NCI-H2081 treated with DMSO at 0.1 percent for 48 hours (cell line): ENCODE results near the gene CD48.
"Not testable (repeated sequence)": the region's sequence is repeated elsewhere in the genome, so short reads cannot be mapped to it uniquely, and the experiment has no call there.

Source experiments
- DNase-seq: peaks from one replicate; lab custom pipeline; 2025; lab: John Stamatoyannopoulos, UW

Gene CD48

DNA sequence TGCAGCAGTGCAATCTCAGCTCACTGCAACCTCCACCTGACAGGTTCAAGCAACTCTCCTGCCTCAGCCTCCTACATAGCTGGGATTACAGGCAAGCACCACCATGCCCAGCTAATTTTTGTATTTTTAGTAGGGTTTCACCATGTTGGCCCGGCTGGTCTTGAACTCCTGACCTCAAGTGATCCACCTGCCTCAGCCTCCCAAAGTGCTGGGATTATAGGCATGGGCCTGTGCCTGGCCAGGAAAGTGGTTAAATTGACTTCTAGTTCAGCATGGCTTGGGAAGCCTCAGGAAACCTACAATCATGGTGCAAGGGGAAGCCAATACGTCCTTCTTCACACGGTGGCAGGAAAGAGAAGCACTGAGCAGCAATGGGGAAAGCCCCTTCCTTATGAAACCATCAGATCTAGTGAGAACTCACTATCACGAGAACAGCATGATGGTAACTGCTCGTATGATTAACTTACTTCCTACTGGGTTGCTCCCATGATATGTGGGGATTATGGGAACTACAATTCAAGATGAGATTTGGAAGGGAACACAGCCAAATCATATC, 981 bp upstream of the CD48 start:
- not testable (repeated sequence) for DNase-seq

DNA sequence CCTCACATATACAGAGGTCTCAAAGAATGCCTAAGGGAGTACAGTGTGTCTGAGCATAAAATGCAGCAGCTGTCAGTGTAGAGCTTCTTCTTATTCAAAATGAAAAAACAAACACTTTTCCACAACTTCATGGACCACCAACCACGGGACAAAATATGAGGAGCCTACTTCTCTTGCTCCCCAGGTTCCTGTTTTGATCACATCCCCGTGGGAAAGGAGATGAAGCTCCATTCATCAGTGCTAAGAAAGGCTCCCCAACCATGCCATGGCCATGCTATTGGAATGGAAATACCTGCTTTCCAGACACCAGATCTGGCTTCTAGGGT, 383 bp downstream of the CD48 start:
- no peak for DNase-seq

DNA sequence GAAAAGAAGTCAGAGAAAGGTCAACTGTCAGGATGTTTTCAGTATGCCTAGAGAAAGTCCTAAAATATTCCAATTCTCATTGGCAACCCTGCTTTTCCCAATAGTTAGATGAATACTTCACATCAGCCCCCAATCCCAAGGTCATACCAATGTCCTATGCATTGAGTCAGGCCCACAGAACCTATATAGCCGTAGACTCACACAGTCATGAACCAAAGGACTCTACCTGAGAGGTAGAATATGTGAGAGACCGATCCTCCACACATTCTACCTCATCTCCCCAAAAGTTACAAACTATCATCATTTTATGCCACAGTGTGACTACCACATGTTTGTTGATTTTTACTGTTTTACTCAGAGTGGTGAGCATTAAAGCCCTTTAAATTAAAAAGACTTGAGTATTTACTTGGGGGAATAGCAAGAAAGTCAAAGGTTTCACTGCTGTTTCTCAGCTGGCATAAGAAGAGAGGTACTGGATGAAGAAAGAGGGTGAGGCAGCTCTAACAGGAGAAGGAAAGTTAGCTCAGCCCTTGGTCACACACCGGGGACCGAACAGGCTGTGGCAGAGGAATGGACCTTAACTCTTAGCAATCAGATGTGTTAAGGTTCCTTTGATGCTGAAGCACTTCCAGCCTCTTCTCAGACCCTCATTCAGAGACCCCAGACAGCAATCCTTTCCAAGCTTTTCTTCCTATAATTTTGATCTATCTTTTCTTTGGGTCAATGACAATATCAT, 937 bp downstream of the CD48 start:
- DNase-seq, result no peak

DNA sequence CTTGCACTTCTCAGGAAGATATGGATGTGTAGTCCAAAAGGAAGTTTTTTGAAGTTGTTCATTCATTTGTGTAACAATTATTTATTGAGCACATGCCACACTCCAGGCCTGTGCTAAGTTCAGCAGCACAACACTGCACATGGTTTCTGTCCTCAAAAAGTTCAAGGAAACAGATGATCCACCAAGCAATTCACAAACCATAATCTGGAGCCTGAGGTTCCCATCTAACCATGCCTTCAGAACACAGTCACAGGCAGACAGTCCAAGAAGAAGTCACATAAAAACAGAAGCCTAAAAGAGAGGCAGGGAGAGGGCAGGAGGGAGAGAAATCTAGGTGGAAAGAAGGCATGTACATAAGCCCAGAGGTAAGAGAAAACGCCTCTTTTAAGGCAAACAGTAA, 1.9 kb downstream of the CD48 start:
- no peak for DNase-seq

DNA sequence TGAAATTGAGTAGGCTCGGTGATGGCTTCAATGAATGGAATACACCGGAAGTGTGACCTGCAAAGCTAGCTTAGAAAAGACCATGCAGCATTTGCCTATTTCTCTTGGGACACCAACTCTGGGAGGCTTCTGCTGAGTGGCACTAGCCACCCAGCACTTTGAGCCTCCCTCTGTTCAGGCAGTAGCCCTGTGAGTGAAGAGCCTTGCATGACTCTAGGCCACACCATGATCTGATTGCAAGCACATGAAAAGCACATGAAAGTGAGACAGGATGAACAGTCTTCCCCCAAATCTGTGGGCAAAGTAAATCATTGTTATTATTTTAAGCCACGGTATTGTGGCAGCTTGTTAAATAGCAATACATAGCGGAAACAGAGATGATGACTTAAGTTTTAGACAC, 2.8 kb downstream of the CD48 start:
- no peak for DNase-seq

DNA sequence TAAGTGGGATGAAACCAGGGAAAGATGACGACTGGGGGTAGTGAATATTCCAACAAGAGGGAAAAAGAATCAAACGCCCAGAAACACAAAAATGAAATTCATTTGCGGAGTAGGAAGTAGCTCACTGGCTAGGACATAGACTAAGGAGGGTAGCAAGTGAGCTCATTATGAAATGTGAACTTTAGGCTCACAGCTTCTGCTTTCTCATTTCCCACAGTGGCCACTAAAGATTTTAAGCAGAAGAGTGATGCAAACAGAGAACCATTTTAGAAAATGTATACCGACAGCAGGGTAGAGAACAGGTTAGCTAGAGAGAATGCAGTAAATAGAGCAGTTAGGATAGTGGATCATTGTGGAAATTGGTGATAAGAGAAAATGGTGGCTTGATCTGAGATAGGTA, 3.5 kb downstream of the CD48 start:
- DNase-seq, result no peak

DNA sequence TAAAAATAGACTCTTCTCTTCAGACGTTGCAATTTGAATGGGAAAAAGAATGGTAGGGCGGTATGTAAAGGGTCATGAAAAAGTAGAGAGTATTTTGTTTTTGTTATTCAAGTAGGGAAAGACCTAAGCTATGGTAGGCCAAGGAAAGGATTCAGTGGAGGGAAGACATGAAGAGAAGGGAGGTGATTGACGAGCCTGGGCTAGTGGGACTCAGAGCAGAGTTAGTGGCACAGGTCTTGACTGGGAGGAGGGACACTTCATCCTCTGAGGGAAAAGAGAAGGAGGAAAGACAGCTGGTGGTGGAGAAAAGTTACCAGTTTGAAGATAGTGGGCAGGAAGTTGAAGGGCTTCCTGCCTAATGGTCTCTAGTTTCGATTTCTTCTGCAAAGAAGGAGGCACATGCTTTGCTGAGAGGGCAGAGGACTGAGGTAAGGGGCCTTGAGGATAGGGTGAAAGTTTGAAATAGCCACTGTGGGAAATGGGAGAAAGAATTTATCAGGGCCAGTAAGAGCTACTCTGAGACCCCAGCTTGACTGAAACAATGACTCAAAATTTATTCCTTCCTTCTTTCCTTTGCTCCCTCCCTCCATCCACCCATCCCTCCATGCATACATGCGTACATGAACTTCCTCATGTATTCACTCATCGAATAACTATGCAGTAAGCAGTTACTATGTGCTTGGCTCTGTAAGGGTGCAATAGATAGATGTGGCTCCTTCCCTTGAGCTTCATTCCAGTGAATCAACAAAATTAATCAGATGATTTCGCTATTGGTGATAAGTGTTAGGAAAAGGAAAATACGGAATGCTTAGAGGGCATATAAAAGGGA, 4.2 kb downstream of the CD48 start:
- no peak for DNase-seq

DNA sequence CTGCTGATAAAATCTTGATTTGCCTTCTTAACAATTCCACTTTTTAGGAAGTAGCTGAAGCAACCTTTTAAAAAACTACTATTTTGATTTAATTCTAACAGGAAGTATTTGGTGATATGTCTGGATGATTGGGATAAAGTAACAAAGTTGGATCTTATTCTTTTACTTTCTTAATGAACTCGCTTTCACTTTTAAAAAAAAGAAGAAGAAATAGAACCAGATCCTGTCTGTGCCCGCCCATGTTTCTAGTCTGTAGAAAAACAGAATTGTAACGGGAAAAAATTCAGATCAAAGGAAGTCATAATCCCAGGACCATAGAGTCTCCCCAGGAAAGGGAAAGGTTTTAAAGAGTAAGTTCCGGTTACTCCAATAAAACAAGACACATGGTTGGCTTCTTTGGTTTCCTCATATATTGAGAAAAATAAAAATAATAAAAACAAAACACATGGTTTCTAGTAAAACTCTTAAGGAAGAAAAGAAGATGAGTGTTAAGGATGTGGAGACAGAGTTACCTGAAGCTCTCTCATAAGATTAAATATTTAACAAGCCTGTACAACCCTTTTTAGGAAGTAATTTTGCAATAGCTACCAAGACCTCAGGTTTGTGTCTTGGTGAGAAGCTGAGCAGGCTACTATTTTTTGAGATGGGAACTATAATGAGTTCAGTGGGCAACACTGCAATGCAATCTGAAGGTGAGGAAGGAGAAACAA, 4.9 kb downstream of the CD48 start:
- DNase-seq, result no peak

DNA sequence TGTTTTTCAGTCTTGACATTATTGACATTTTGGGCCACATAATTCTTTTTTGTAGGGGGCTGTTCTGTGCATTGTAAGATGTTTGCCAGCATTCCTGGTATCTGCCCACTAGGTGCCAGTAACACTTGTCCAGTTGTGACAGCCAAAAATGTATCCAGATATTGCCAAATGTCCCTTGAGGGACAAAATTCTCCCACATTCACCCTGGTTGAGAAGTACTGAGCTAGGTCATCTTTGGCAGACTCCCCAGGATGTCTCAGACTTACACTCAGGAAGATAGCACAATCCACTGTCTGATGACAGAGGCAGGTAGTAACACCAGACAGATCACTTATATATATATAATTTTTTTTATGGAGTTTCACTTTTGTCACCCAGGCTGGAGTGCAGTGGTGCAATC, 5.9 kb downstream of the CD48 start:
- no peak for DNase-seq

DNA sequence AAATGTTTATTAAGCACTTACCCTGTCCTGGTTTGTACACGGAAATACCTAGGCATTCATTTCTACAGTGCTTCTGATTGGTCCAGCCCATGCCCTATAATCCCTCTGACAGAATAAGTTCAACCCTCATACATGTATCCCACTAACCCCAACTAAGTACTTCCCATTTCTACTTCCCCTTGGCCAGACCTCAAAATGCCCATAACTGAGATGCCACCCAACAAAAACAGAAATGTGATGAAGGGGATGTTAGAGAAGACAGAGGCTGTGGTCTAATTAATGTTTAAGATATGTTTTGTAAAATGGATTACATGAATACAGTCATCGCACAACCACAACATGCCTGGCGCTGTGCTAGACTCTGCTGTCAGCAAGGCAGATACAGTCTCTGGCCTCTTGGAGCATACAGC, 6.4 kb downstream of the CD48 start:
- not testable (repeated sequence) for DNase-seq

DNA sequence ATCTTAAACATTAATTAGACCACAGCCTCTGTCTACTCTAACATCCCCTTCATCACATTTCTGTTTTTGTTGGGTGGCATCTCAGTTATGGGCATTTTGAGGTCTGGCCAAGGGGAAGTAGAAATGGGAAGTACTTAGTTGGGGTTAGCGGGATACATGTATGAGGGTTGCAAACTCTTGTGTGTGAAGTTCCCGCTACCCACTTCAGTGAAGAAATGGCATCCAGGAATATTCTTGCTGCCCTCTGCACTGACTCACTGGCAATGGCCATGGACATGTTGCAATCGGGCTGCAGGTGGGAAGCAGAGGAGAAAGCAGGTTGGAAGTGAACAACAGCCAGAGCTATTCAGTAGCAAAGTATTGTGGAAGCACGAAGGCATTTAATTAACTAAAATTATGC, 7.4 kb downstream of the CD48 start:
- no peak for DNase-seq

DNA sequence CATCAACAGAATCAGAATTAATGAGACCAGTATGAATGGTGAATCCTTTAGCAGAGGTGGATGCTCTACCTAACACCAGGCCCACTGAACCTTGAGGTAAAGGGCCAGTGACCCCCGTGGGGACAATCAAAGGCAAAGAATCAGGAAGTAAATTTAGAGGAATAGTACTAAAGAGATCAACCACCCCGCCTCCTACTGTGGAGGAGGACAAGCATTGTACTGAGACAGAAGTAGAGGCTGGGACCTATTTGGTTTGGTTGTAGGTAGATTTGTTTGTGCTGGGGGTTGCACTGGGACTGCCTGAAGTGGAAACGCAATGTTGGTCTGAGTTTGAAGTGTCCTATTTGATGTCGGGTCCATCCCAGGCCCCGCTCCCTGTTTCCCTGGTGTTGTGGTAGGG, 9.5 kb downstream of the CD48 start:
- DNase-seq, result no peak

DNA sequence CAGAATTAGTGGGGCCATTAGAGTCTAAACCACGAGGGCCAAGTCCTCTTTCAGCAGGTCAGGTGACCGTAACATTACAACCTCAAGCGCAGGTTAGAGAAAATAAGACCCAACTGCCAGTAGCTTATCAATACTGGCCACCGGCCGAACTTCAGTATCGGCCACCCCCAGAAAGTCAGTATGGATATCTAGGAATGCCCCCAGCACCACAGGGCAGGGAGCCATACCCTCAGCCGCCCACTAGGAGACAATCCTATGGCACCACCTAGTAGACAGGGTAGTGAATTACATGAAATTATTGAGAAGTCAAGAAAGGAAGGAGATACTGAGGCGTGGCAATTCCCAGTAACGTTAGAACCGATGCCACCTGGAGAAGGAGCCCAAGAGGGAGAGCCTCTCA, 19.2 kb downstream of the CD48 start:
- not testable (repeated sequence) for DNase-seq

DNA sequence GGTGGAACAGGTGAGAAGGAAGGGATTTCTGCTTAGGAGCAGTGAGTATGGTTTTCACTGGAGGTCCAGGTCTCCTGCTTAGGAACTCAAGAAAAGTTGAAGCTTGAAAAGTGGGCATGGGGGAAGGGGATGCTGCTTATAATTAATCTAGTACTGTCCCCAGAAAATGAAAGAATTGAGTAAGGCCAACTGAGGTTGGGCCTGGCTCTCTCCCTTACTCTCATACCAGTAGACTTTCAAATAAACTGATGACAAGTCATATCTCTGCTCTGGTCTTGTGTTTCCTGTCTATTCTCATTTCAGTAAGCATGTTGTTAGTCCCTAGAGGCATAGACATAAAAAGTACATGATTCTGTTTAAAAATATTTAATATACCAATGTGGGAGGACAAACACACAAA, 26.4 kb downstream of the CD48 start:
- no peak for DNase-seq

DNA sequence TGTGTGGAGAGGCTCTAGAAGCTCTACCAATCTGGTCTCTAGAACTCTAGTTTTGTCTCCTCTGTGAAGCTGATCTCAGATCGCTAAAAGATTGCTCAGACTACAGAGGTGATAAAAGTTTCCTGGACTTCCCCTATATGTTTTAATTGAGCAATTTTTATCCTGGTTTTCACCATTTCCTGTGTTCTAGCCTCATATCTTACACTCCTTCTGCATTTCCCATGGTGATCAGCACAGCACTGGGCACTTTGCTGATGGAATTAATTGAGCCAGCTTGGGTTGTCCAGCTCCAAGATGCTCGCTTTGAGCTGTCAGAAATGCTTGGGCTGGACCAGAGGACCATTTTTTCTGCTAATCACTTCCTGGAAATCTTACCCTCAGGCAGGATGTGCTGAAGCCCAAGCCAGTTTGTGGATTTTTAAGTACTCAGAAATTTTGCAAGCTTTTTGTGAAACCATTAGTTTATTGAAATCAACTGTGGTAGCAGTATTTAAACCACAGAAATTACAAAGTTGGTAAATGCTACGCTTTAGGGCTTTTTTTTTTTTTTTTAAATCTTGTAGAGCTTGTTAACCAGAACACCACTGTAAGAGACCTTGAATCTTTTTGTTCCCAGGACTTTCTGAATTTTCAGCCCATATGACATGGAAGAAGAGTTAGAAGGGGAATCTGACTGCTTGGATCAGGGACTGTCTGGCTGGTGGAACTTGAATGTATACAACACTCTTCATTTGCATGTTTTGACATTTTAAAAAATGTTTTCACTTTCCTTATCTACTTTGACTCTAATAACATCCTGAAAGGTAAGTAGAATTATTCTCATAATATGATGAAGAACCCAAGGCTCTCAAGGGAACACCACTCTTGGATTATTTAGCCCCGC, 28.4 kb downstream of the CD48 start:
- no peak for DNase-seq

DNA sequence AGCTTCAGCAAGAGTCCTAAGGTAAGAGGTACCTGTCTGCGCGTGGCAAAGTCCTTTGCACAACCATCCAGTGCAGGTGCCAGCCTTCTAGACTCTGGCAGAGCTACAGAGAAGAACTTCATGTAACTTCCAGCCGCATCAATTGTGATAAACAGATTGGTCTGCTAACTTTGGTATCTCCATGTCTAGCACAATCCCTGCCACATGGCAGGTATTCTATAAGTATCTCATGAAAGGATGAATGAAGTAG, 29.8 kb downstream of the CD48 start:
- DNase-seq, result no peak

DNA sequence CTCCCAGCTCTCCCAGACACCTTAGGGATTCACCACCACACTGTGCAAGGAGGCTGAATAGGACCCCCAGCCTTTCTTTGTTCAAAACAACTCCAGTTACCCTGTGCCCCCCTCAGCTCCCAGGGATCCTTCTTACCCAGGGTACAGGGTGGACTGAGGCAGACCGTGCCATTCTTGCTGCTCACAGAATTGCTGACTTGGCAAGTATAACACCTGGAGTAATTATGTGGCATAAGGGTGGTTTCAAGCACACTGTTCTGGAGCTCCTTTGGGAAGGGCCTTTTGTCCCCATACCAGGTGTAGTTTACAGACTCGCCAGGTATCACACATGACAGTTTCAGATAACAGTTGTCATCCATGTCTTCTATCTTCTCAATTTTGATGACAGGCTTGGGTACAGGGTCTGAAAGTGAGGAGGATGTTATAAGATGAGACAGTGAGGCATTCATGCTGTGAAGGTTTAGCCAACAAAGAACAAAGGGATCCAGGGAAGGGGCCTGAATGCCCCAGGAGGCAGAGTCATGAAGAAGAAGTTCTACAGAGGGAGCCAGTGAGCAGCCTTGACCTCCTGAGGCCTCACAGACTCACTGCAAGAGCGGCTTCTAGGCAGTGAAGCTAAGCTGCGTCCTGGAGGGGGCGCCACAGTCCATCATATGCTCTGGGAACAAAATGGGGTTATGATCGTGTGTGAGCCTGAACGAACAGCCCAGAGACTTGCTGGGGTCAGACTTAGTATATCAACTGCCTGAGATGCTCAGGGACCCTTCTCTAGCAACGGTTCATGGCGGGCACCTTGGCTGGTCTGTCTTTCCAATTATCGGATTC, 30.3 kb downstream of the CD48 start:
- DNase-seq, result no peak

DNA sequence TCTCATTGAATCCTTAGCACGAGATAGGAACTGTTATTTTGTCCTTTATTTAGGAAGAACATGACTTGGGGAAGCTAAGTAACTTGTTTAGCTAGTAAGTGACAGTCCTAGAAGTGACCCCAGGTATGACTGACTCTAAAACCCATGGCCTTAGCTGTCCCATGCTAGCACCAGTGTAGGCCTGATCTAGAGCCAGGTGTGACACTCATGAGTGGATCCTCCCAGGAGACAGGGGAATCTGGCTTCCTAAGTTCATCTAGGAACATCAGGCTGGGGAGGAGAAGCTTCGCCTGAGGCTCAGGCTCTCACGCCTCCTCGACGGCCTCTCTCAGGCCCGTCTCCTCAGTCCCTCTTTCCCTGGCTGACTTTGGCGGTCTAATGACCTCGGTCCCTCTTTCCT, 31.2 kb downstream of the CD48 start:
- no peak for DNase-seq

DNA sequence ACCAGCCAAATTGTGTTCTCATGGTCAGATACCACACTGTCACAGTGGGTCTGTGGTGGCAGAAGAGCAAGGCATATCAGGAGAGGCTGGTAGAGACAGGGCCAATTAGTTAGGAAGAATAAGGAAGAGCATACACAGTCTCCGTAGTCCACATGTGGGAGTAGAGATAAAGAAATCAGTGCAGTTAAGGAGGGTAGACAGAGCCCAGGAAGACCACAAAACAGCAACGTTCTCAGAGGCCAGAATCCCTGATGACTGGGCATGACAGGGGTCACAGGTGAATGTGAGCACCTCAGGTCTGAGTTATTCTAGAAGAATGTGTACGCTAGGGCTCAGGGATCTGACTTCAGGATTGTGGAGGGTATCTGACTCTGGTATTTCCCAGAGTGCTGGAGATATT, 31.7 kb downstream of the CD48 start:
- DNase-seq, result no peak

DNA sequence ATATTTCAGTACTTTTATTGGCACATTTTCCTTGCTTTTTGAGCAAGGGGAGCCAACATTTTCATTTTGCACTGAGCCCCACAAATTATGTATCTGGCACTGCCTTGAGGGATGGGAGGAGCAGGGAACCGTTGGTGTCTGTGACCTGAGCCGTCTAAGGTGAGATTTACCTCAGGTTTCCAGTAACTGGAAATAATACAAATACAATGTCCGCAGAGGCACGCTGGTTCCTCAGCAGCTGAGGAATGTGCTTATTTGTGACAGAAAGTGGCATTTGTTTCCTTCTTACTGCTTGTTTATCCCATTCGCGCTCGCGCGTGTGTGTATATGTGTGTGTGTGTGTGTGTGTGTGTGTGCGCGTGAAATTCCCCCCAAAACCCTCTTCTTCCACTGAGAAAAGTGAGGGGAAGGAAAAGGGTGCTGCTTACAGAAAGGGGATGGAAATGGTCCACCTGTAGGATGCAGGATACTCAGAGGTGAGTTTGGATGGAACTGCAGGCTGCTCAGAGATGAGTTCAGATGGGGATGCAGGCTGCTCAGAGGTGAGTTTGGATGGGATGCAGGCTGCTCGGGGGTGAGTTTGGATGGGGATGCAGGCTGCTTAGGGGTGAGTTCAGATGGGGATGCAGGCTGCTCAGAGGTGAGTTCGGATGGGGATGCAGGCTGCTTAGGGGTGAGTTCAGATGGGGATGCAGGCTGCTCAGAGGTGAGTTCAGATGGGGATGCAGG, 34.6 kb downstream of the CD48 start:
- no peak for DNase-seq
